GM21423 (cell line): ENCODE measurements around the gene KPNA2.
"Not testable (repeated sequence)": the region's sequence is repeated elsewhere in the genome, so short reads cannot be mapped to it uniquely, and the experiment has no call there.

Experiments
- ATAC-seq: cut with Tn5 transposase; IDR thresholded peaks from one replicate; pipeline ENCODE4 v1.9.1; 2021; ENCODE audit warnings: mild to moderate bottlenecking, moderate library complexity; ENCODE audit not compliant: unreplicated experiment

The KPNA2 gene

GRCh38 chr17:68019675-68020408 lies 15.7 kb upstream of the KPNA2 start:
- ATAC-seq: peak; percentile 87

- no peak for ATAC-seq
Observed at GRCh38 chr17:68020409-68020756, 15.2 kb upstream of the KPNA2 start.

DNA sequence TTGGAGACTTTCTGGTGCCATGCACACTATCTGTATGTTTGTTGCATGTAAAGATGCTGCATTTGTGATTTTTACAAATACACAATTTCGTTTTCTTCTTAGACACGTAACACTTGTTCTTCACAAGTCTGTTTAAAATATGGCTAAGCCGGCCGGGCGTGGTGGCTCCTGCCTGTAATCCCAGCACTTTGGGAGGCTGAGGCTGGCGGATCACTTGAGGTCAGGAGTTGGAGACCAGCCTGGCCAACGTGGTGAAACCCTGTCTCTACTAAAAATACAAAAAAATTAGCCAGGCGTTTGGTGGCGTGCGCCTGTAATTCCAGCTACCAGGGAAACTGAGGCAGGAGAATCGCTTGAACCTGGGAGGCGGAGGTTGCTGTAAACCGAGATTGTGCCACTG lies 14.7 kb upstream of the KPNA2 start:
- ATAC-seq: not testable (repeated sequence)

GRCh38 chr17:68021963-68022362 lies 13.6 kb upstream of the KPNA2 start:
- no peak for ATAC-seq

DNA sequence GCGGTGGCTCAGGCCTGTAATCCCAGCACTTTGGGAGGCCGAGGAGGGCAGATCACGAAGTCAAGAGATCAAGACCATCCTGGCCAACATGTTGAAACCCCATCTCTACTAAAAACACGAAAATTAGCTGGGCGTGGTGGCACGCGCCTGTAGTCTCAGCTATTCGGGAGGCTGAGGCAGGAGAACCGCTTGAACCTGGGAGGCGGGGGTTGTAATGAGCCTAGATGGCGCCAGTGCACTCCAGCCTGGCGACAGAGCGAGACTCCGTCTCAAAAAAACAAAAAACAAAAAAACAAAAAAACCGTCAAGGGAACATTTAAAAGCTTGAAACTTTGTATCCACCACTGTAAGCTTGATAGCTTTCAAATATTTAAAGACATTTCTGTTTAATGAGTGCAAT lies 13.0 kb upstream of the KPNA2 start:
- ATAC-seq: not testable (repeated sequence)

DNA sequence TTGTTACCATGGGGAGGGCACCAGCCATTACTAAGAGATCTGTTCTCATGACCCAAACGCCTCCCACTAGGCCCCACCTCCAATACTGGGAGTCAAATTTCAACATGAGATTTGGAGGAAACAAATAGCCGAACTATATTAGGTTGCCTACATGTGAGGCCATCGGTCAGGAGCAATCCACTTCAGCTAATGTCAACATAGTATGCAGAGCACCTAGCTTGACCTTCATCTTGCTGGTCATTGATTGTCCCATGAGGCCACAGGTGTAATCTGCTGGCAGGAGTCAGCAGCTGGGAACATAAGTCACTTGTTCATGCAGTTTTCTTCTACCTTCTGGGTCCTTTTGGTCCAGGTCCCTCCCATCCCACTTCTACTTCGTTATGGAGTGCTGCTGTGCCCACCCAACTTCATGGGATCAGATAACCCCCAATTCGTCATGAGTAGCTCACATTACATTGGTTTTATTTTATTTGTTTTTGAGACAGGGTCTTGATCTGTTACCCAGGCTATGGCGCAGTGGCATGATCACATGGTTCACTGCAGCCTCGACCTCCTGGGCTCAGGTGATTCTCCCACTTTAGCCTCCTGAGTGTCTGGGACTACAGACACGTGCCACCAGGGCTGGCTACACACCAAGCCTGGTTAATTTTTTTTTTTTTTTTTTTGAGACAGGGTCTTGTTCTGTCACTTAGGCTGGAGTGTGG lies 5.9 kb upstream of the KPNA2 start:
- ATAC-seq: no peak

GRCh38 chr17:68033636-68034451 lies 1.7 kb upstream of the KPNA2 start:
- ATAC-seq: no peak

GRCh38 chr17:68034452-68034776 lies 1.1 kb upstream of the KPNA2 start:
- no peak for ATAC-seq

DNA sequence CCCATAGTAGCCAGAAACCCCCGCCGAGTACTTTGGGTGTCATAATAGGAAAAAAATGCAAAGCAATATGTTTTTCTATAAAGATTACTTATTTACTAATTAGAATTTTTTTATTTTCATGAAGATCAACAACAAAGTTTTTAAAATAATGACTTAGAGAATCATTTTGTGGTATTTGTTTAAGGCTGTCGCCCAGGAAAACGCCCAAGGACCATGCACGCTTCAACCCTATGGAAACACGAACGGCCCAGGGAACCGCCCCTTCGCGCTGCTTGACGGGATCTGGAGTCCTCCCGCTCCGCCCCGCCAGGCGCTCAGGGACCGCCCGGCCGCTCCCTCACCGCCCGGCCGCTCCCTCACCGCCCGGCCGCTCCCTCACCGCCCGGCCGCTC lies 408 bp upstream of the KPNA2 start:
- peak; percentile 90 for ATAC-seq

- ATAC-seq: no peak
Observed at GRCh38 chr17:68036304-68037147, 991 bp downstream of the KPNA2 start.

DNA sequence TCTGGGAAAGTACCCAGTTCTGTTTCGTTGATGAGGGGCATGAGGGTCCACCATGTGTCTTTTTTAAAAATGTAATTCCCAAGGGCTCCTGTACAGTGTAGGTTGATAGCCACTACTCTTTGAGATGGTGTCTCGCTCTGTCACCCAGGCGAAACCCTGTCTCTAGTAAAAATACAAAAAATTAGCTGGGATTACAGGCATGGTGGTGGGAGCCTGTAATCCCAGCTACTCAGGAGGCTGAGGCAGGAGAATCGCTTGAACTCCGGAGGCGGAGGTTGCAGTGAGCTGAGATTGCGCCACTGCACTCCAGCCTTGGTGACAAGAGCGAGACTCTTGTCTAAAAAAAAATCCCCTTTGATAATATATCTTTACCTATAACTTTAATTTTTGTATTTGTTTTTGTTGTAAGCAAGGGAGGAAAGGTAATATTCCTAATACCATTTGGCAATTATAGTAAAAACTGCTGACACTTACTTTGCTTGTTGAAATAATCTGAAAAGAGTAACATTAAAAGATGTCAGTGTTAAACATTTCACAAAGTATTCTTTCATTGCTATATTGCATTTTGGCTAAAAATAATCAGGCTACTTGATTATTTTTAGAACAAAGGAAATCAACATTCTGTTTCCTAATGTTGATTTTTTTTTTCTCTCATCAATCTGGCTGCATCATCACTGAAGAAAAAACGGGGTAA lies 11.8 kb downstream of the KPNA2 start:
- ATAC-seq: no peak

DNA sequence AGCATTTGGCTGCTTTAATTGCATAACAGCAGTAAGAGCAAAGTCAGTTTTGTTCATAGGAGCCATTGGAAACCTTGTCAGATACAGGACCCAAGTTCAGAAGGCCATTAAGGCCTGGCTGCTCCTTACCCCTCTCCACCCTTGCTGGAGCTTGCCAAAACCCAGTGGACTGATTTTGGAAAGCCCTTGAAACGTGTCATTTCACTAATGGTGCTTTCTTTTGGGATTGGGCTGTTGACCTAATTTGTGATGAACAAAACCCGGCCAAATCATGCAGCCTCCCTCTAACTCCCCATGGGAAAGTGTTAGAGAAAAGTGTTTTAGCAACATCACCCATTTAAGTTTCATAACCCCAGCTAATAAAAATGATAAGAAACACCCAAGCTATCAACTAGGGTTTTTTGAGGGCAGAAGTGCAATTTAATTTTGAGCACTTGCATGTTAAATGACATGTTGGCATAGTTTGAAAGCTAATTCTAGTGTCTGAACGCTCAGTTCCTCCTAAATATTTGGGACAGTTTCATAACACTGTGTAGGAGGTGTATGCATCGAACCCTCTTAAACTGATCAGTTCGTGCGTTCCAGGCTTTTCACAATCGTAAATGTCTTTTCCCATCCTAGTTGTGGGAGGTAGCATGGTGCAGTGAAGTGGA lies 12.5 kb downstream of the KPNA2 start:
- not testable (repeated sequence) for ATAC-seq

- no peak for ATAC-seq
Observed at GRCh38 chr17:68048996-68049395, 13.5 kb downstream of the KPNA2 start.

DNA sequence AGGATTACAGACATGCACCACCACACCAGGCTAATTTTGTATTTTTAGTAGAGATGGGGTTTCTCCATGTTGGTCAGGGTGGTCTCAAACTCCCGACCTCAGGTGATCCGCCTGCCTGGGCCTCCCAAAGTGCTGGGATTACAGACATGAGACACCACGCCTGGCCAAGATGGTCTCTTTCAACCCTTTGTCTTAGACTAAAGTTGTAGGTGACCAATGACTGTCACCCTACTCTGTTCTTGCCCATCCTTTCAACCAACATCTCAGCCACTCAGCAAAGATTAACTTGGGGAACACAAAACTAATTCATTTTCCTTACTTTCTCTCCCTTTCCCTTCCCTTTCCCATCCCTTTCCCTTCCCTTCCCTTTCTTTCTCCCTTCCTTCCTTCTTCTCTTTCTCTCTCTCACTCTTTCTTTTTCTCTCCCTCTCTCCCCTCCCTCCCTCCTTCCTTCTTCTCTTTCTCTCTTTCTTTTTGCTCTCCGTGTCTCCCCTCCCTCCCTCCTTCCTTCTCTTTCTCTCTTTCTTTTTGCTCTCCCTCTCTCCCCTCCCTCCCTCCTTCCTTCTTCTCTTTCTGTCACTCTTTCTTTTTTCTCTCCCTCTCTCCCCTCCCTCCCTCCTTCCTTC lies 14.4 kb downstream of the KPNA2 start:
- not testable (repeated sequence) for ATAC-seq

DNA sequence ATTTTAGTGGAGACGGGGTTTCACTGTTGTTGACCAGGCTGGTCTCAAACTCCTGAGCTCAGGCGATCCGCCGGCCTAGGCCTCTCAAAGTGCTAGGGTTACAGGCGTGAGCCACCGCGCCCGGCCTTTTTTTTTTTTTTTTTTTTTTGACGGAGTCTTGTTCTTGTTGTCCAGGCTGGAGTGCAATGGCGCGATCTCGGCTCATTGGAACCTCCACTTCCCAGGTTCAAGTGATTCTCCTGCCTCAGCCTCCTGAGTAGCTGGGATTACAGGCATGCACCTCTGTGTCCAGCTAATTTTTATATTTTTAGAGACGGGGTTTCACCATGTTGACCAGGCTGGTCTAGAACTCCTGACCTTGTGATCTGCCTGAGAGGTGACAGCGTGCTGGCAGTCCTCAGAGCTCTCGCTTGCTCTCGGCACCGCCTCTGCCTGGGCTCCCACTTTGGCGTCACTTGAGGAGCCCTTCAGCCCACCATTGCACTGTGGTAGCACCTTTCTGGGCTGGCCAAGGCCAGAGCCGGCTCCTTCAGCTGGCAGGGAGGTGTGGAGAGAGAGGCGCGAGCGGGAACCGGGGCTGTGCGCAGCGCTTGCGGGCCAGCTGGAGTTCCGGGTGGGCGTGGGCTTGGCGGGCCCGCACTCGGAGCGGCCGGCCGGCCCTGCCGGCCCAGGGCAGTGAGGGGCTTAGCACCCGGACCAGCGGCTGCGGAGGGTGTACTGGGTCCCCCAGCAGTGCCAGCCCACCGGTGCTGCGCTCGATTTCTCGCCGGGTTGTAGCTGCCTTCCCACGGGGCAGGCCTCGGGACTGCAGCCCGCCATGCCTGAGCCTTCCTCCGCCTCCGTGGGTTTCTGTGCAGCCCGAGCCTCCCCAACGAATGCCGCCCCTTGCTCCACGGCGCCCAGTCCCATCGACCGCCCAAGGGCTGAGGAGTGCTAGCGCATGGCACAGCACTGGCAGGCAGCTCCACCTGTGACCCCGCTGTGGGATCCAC lies 16.1 kb downstream of the KPNA2 start:
- not testable (repeated sequence) for ATAC-seq

- no peak for ATAC-seq
Observed at GRCh38 chr17:68052810-68053209, 17.3 kb downstream of the KPNA2 start.

- no peak for ATAC-seq
Observed at GRCh38 chr17:68053231-68054013, 17.9 kb downstream of the KPNA2 start.
